GM18868 (cell line): ENCODE results near the gene TRIM65.

ENCODE experiments used
- ATAC-seq: cut with Tn5 transposase; IDR thresholded peaks from one replicate; pipeline ENCODE4 v1.9.1; 2021; ENCODE audit warnings: mild to moderate bottlenecking, moderate library complexity; ENCODE audit not compliant: unreplicated experiment

TRIM65 gene

DNA sequence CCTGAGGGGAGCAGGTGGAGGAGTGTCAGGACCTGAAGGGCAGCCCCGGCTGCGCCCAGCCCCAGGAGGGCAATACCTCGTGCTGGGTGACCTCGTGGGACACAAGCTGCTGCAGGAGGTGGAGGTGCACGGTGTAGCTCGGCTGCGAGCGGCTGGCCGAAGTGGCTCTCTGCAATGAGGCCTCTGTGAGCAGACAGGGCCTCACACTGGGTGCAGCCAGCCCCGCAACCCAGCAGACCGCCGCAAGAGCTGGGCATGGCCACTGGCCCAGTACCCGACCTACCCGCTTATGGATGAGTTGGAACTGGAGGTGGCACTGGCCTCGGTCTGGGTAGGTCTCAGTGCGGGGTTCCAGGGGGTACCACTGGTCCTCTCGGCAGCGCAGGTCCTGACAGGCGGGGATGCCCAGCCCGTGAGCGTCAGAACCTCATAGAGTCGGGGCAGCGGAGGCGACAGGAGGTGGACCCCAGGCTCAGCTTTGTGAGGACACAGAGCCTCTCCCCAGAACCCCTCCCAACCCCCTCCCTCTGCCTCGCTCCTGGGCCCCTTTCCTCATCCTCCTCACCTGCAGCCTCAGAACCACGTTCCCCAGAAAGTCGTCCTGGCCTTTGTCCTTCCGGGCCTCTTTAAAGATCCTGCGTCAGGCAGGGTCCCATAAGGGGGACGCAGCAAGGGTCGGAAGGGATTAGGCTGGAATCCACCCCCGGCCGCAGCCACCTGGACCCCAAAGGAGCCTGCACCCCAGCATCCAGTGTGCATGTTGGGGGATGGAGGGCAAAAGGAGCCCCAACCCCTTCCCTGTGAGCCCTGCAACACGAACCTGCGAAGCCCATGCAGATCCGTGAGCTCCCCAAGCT, 56.6 kb downstream of the TRIM65 start:
- no peak for ATAC-seq
